ENCODE data around the gene MMUT.
"Not testable (repeated sequence)": the region's sequence is repeated elsewhere in the genome, so short reads cannot be mapped to it uniquely, and the experiment has no call there.

Gene MMUT

GRCh38 chr6:49386667-49387508 is 76.2 kb downstream of the MMUT start:
- CTCF ChIA-PET, H3K27ac Mint-ChIP-seq, H3K4me3 Mint-ChIP-seq, H3K27me3 Mint-ChIP-seq, DNase-seq, H3K36me3 Mint-ChIP-seq, H3K4me1 Mint-ChIP-seq, H3K9me3 Mint-ChIP-seq: not testable (repeated sequence)

GRCh38 chr6:49384904-49385303 is 78.1 kb downstream of the MMUT start:
- Mint-ChIP-seq H3K9me3 (no peaks in the 10 kb centered on the region), H3K27ac (no peak overlapping the region), H3K4me1 (no peaks in the 10 kb centered on the region), H3K36me3 (no peaks in the 10 kb centered on the region), H3K27me3 (no peaks in the 10 kb centered on the region), H3K4me3 (no peak overlapping the region)
- DNase-seq: no peak
- CTCF ChIA-PET: no interaction called here

All from activated naive CD4-positive, alpha-beta T cell treated with anti-CD3 and anti-CD28 coated beads, Interleukin-2, amount 10 ng/mL, durations not matched to agents 7 days and 5 days (primary cell).